ENCODE results near the gene SMTN.

GRCh38 chr22:31036671-31037550 lies 44.2 kb upstream of the SMTN start:
- TF ChIP-seq CTCF (IDR thresholded peaks at IDR 0.05) = no peak
- TF ChIP-seq POLR2A (IDR thresholded peaks at IDR 0.05) = no peak
